Neural cell (in vitro differentiated cells): Measurements from ENCODE around the gene KIAA1549.

Source experiments
- EZH2 ChIP-seq: fragments of 200-600, 300-800 bp; shearing (Covaris generic), sonication (generic); IDR thresholded peaks from 2 replicates; pipeline ENCODE4 v1.6.1; 2014; ENCODE audit warnings: antibody characterized with exemption, low read length, borderline replicate concordance, mild to moderate bottlenecking; ENCODE audit not compliant: insufficient read depth, poor library complexity, severe bottlenecking
- RAD21 ChIP-seq: fragments of 450-650 bp; conservative IDR thresholded peaks from 2 replicates; pipeline ENCODE4 v1.6.1; 2014; ENCODE audit warnings: antibody characterized with exemption, mild to moderate bottlenecking, moderate library complexity
- TF ChIP-seq, protein P1 (sequence below): fragments of 450-650 bp; IDR thresholded peaks from 2 replicates; pipeline ENCODE4 v1.5.1; 2014; ENCODE audit warnings: antibody characterized with exemption, mild to moderate bottlenecking, moderate library complexity; ENCODE audit not compliant: poor library complexity, severe bottlenecking
- TF ChIP-seq, protein P2 (sequence below): IDR thresholded peaks from 2 replicates; pipeline ENCODE4 v1.6.1; 2012; ENCODE audit warnings: borderline replicate concordance

DNA sequence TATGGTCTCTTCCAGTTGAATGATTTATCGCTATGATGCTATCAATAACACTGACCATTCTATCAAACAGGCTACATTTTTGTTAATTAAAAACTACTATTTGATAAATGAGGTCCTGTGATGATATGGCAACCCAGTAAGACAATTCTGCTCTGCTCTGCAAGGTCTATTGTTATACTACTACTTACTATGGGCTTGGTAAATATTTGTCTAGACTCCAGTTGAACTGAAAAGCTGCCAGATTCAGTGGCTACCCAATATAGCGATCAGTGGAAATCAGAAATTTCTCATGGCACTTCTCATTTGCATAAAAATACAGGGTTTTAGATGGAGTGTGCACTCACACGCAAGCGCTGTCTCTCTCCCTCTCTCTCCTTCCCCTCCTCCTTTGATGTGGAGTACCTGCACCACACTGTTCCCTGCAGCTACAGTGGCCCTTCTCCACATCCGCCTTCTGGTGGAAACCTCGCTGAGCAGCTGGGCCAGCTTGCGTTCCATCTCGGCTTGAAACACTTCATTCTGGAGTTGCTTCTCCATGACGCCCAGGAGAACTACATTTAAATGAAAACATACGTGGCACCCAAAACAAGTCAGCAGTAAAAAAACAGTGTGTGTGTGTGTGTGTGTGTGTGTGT, 77.9 kb downstream of the KIAA1549 start:
- no peak for TF ChIP-seq RAD21
- TF ChIP-seq, protein P1, sequence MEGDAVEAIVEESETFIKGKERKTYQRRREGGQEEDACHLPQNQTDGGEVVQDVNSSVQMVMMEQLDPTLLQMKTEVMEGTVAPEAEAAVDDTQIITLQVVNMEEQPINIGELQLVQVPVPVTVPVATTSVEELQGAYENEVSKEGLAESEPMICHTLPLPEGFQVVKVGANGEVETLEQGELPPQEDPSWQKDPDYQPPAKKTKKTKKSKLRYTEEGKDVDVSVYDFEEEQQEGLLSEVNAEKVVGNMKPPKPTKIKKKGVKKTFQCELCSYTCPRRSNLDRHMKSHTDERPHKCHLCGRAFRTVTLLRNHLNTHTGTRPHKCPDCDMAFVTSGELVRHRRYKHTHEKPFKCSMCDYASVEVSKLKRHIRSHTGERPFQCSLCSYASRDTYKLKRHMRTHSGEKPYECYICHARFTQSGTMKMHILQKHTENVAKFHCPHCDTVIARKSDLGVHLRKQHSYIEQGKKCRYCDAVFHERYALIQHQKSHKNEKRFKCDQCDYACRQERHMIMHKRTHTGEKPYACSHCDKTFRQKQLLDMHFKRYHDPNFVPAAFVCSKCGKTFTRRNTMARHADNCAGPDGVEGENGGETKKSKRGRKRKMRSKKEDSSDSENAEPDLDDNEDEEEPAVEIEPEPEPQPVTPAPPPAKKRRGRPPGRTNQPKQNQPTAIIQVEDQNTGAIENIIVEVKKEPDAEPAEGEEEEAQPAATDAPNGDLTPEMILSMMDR = no peak
- TF ChIP-seq, protein P2, sequence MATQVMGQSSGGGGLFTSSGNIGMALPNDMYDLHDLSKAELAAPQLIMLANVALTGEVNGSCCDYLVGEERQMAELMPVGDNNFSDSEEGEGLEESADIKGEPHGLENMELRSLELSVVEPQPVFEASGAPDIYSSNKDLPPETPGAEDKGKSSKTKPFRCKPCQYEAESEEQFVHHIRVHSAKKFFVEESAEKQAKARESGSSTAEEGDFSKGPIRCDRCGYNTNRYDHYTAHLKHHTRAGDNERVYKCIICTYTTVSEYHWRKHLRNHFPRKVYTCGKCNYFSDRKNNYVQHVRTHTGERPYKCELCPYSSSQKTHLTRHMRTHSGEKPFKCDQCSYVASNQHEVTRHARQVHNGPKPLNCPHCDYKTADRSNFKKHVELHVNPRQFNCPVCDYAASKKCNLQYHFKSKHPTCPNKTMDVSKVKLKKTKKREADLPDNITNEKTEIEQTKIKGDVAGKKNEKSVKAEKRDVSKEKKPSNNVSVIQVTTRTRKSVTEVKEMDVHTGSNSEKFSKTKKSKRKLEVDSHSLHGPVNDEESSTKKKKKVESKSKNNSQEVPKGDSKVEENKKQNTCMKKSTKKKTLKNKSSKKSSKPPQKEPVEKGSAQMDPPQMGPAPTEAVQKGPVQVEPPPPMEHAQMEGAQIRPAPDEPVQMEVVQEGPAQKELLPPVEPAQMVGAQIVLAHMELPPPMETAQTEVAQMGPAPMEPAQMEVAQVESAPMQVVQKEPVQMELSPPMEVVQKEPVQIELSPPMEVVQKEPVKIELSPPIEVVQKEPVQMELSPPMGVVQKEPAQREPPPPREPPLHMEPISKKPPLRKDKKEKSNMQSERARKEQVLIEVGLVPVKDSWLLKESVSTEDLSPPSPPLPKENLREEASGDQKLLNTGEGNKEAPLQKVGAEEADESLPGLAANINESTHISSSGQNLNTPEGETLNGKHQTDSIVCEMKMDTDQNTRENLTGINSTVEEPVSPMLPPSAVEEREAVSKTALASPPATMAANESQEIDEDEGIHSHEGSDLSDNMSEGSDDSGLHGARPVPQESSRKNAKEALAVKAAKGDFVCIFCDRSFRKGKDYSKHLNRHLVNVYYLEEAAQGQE = no peak
- TF ChIP-seq EZH2 = no peak
